Neuron (in vitro differentiated cells): ENCODE measurements around the gene ADORA1.

ENCODE experiments used
- H2AFZ ChIP-seq: one replicate; pipeline ENCODE4 v1.6.1; 2013; ENCODE audit warnings: low read depth, mild to moderate bottlenecking, inconsistent platforms, low read length, moderate library complexity
- H3K27me3 ChIP-seq: one replicate; pipeline ENCODE4 v1.6.1; 2013; ENCODE audit warnings: low read length; ENCODE audit not compliant: insufficient read depth
- H3K36me3 ChIP-seq: one replicate; pipeline ENCODE4 v1.6.1; 2013; ENCODE audit warnings: low read length; ENCODE audit not compliant: insufficient read depth
- H3K4me1 ChIP-seq: one replicate; pipeline ENCODE4 v1.6.1; 2013; ENCODE audit warnings: low read length; ENCODE audit not compliant: insufficient read depth
- H3K4me3 ChIP-seq: 2 replicates; pipeline ENCODE4 v1.5.1; 2013; ENCODE audit warnings: mild to moderate bottlenecking, low read length, moderate library complexity
- H3K9me3 ChIP-seq: one replicate; pipeline ENCODE4 v1.6.1; 2013; ENCODE audit warnings: low read length

Gene ADORA1

GRCh38 chr1:203131548-203132200 lies 4.1 kb downstream of the ADORA1 start:
- H3K9me3 ChIP-seq = no peaks in the 10 kb centered on the region
- H3K4me3 ChIP-seq = no peak overlapping the region
- peaks cover 22% of the 10 kb centered on the region for H3K27me3 ChIP-seq
- peaks cover 4% of the 10 kb centered on the region for H3K4me1 ChIP-seq
- no peaks in the 10 kb centered on the region for H3K36me3 ChIP-seq
- no peak overlapping the region for H2AFZ ChIP-seq

- no peaks in the 10 kb centered on the region for H3K27me3 ChIP-seq
- no peak overlapping the region for H2AFZ ChIP-seq
- H3K4me1 ChIP-seq = no peaks in the 10 kb centered on the region
- no peaks in the 10 kb centered on the region for H3K9me3 ChIP-seq
- no peaks in the 10 kb centered on the region for H3K36me3 ChIP-seq
- H3K4me3 ChIP-seq = no peak overlapping the region
Measured at GRCh38 chr1:203133970-203134725, 6.6 kb downstream of the ADORA1 start.

- Histone ChIP-seq H3K4me3 (no peak overlapping the region), H3K36me3 (no peaks in the 10 kb centered on the region), H2AFZ (no peak overlapping the region), H3K4me1 (no peaks in the 10 kb centered on the region), H3K27me3 (no peaks in the 10 kb centered on the region), H3K9me3 (no peaks in the 10 kb centered on the region)
Measured at GRCh38 chr1:203135636-203136305, 8.2 kb downstream of the ADORA1 start.

GRCh38 chr1:203136409-203137042 lies 9.0 kb downstream of the ADORA1 start:
- H2AFZ ChIP-seq = no peak overlapping the region
- H3K9me3 ChIP-seq = no peaks in the 10 kb centered on the region
- no peak overlapping the region for H3K4me3 ChIP-seq
- no peaks in the 10 kb centered on the region for H3K36me3 ChIP-seq
- H3K4me1 ChIP-seq = no peaks in the 10 kb centered on the region
- no peaks in the 10 kb centered on the region for H3K27me3 ChIP-seq

- no peak overlapping the region for H2AFZ ChIP-seq
- H3K36me3 ChIP-seq = no peaks in the 10 kb centered on the region
- H3K4me1 ChIP-seq = no peaks in the 10 kb centered on the region
- no peak overlapping the region for H3K4me3 ChIP-seq
- no peaks in the 10 kb centered on the region for H3K27me3 ChIP-seq
- H3K9me3 ChIP-seq = no peaks in the 10 kb centered on the region
Measured at GRCh38 chr1:203137324-203137723, 9.8 kb downstream of the ADORA1 start.

- Histone ChIP-seq H3K27me3 (no peaks in the 10 kb centered on the region), H3K4me1 (no peaks in the 10 kb centered on the region), H3K4me3 (no peak overlapping the region), H2AFZ (no peak overlapping the region), H3K9me3 (no peaks in the 10 kb centered on the region), H3K36me3 (no peaks in the 10 kb centered on the region)
Measured at GRCh38 chr1:203138066-203138465, 10.5 kb downstream of the ADORA1 start.

GRCh38 chr1:203139976-203140475 lies 12.5 kb downstream of the ADORA1 start:
- Histone ChIP-seq H3K4me1 (no peaks in the 10 kb centered on the region), H3K4me3 (no peak overlapping the region), H3K9me3 (no peaks in the 10 kb centered on the region), H3K27me3 (no peaks in the 10 kb centered on the region), H3K36me3 (no peaks in the 10 kb centered on the region), H2AFZ (no peak overlapping the region)

GRCh38 chr1:203140743-203141520 lies 13.4 kb downstream of the ADORA1 start:
- H3K27me3 ChIP-seq = no peaks in the 10 kb centered on the region
- no peak overlapping the region for H2AFZ ChIP-seq
- no peaks in the 10 kb centered on the region for H3K4me1 ChIP-seq
- no peak overlapping the region for H3K4me3 ChIP-seq
- no peaks in the 10 kb centered on the region for H3K36me3 ChIP-seq
- no peaks in the 10 kb centered on the region for H3K9me3 ChIP-seq

GRCh38 chr1:203142124-203142523 lies 14.6 kb downstream of the ADORA1 start:
- Histone ChIP-seq H3K36me3 (no peaks in the 10 kb centered on the region), H3K27me3 (no peaks in the 10 kb centered on the region), H2AFZ (no peak overlapping the region), H3K4me3 (no peak overlapping the region), H3K4me1 (peaks cover 3% of the 10 kb centered on the region), H3K9me3 (no peaks in the 10 kb centered on the region)

GRCh38 chr1:203142684-203143408 lies 15.3 kb downstream of the ADORA1 start:
- Histone ChIP-seq H3K36me3 (no peaks in the 10 kb centered on the region), H3K4me3 (no peak overlapping the region), H3K27me3 (no peaks in the 10 kb centered on the region), H2AFZ (no peak overlapping the region), H3K4me1 (peaks cover 10% of the 10 kb centered on the region), H3K9me3 (no peaks in the 10 kb centered on the region)

GRCh38 chr1:203143641-203144040 lies 16.1 kb downstream of the ADORA1 start:
- Histone ChIP-seq H3K4me1 (peaks cover 11% of the 10 kb centered on the region), H3K4me3 (no peak overlapping the region), H3K27me3 (no peaks in the 10 kb centered on the region), H3K36me3 (no peaks in the 10 kb centered on the region), H3K9me3 (no peaks in the 10 kb centered on the region), H2AFZ (no peak overlapping the region)

- H3K9me3 ChIP-seq = no peaks in the 10 kb centered on the region
- no peak overlapping the region for H2AFZ ChIP-seq
- H3K4me1 ChIP-seq = peaks cover 11% of the 10 kb centered on the region
- no peaks in the 10 kb centered on the region for H3K27me3 ChIP-seq
- H3K4me3 ChIP-seq = no peak overlapping the region
- H3K36me3 ChIP-seq = no peaks in the 10 kb centered on the region
Measured at GRCh38 chr1:203144661-203145060, 17.1 kb downstream of the ADORA1 start.
